Fibroblast of pulmonary artery (primary cell): ENCODE measurements around the gene DLL1.

Experiments used
- DNase-seq: peaks from one replicate; pipeline ENCODE4 v3.0.0-alpha.2; 2010; ENCODE audit warnings: low read depth
- H3K4me3 ChIP-seq: replicated peaks from 2 replicates; pipeline ENCODE4 v1.5.1; 2011; ENCODE audit warnings: low read depth, mild to moderate bottlenecking, control low read depth, low read length, moderate library complexity
- CTCF ChIP-seq: IDR thresholded peaks from 2 replicates; pipeline ENCODE4 v1.5.1; 2011; ENCODE audit warnings: mild to moderate bottlenecking, control low read depth, low read length, inconsistent platforms; ENCODE audit errors: missing control alignments

The DLL1 gene

GRCh38 chr6:170260686-170261085 is 30.2 kb downstream of the DLL1 start:
- H3K4me3 ChIP-seq, result no peak overlapping the region
- DNase-seq, result no peak
- TF ChIP-seq CTCF, result no peak

- DNase-seq, result no peak
- no peak overlapping the region for H3K4me3 ChIP-seq
- TF ChIP-seq CTCF, result no peak
These were observed 31.6 kb downstream of the DLL1 start for GRCh38 chr6:170259278-170259677.

- no peak for TF ChIP-seq CTCF
- no peak for DNase-seq
- no peak overlapping the region for H3K4me3 ChIP-seq
These were observed 32.5 kb downstream of the DLL1 start for GRCh38 chr6:170258407-170258806.

GRCh38 chr6:170257376-170257775 is 33.5 kb downstream of the DLL1 start:
- TF ChIP-seq CTCF, result no peak
- no peak for DNase-seq

GRCh38 chr6:170256641-170257040 is 34.2 kb downstream of the DLL1 start:
- no peak overlapping the region for H3K4me3 ChIP-seq
- no peak for TF ChIP-seq CTCF
- DNase-seq, result no peak

More at GRCh38 chr6:170257376-170257775, 33.5 kb downstream of the DLL1 start:
- no peak overlapping the region for H3K4me3 ChIP-seq

GRCh38 chr6:170255426-170256125 is 35.3 kb downstream of the DLL1 start:
- TF ChIP-seq CTCF, result no peak
- DNase-seq, result no peak
- no peak overlapping the region for H3K4me3 ChIP-seq
